Endothelial cell of umbilical vein (primary cell): ENCODE measurements around the gene ELL2.

Experiments used
- CTCF ChIP-seq, 2 donors: IDR thresholded peaks; 1 replicate in 1 of 2; 2 replicates in 1 of 2; pipeline ENCODE4 v1.5.1; 2011; ENCODE audit warnings: low read length in 2 of 2, mild to moderate bottlenecking in 2 of 2, moderate library complexity in 2 of 2, control low read depth in 1 of 2, inconsistent platforms in 1 of 2, low read depth in 1 of 2; ENCODE audit not compliant: insufficient read depth in 1 of 2; ENCODE audit errors: extremely low read depth in 1 of 2
- MYC ChIP-seq: IDR thresholded peaks from one replicate; pipeline ENCODE4 v1.6.1; 2011; ENCODE audit warnings: mild to moderate bottlenecking, low read depth, low read length
- POLR2A ChIP-seq: IDR thresholded peaks from 2 replicates; pipeline ENCODE4 v1.6.1; 2012; ENCODE audit warnings: low read depth, mild to moderate bottlenecking, control low read depth, low read length

- TF ChIP-seq CTCF (IDR thresholded peaks at IDR 0.05; ENCODE audit: extremely low read depth in 1 of 2, insufficient read depth in 1 of 2, low read depth in 1 of 2, low read length in 2 of 2) (no peak), MYC (no peak), POLR2A (no peak)
Observed at GRCh38 chr5:95934207-95934804, 27.3 kb downstream of the ELL2 start.
